HepG2 (cell line): Measurements from ENCODE around the gene LYRM9. TPM values are rescaled to one million over a fixed set of nuclear protein-coding genes. Genes with fewer than 3 reads are reported as not detected.
A peak's percentile ranks its signal among the peaks of the same experiment; 100 is the strongest.

Source experiments
- BHLHE40 ChIP-seq: IDR thresholded peaks from 2 replicates; pipeline ENCODE4 v1.6.1; 2011; ENCODE audit warnings: low read length, improper control_type of control experiment
- FOXP4 ChIP-seq: sonication (generic); formaldehyde crosslinking; IDR thresholded peaks from 2 replicates; pipeline ENCODE4 v1.4.0; 2020; ENCODE audit warnings: missing genetic modification reagents
- GZF1 ChIP-seq: sonication (generic); formaldehyde crosslinking; IDR thresholded peaks from 2 replicates; pipeline ENCODE4 v1.5.1; 2020; ENCODE audit warnings: mild to moderate bottlenecking, missing genetic modification reagents
- MAFK ChIP-seq, 2 experiments: IDR thresholded peaks in 1 of 2; conservative IDR thresholded peaks in 1 of 2; 2 replicates each; pipeline ENCODE4 v1.6.1; 2011; ENCODE audit warnings: improper control_type of control experiment in 2 of 2, low read length in 2 of 2
- REST ChIP-seq, 2 experiments: IDR thresholded peaks; 2 replicates each; pipeline ENCODE4 v1.6.1; 2011 to 2012; ENCODE audit warnings: low read length in 2 of 2, borderline replicate concordance in 1 of 2, low read depth in 1 of 2, mild to moderate bottlenecking in 1 of 2, moderate library complexity in 1 of 2
- RNF2 ChIP-seq: fragments of 450-650 bp; conservative IDR thresholded peaks from 2 replicates; pipeline ENCODE4 v1.6.1; 2016; ENCODE audit warnings: low read depth
- TMF1 ChIP-seq: sonication (generic); formaldehyde crosslinking; IDR thresholded peaks from 2 replicates; pipeline ENCODE4 v1.8.1; 2022; ENCODE audit warnings: low read depth, missing genetic modification reagents
- ZFAT ChIP-seq: sonication (generic); formaldehyde crosslinking; conservative IDR thresholded peaks from 2 replicates; pipeline ENCODE4 v1.8.1; 2023; ENCODE audit warnings: missing genetic modification reagents, inconsistent platforms
- ZFP36 ChIP-seq: fragments of 150-350 bp; IDR thresholded peaks from 2 replicates; pipeline ENCODE4 v1.6.1; 2018; ENCODE audit warnings: borderline replicate concordance, low read length, low read depth; ENCODE audit not compliant: partially characterized antibody
- ZFP91 ChIP-seq: sonication (generic); formaldehyde crosslinking; IDR thresholded peaks from 2 replicates; pipeline ENCODE4 v1.9.0; 2022; ENCODE audit warnings: missing genetic modification reagents, mild to moderate bottlenecking, borderline replicate concordance
- ZGPAT ChIP-seq: IDR thresholded peaks from 2 replicates; pipeline ENCODE4 v1.6.1; 2016; ENCODE audit warnings: mild to moderate bottlenecking
- ZNF230 ChIP-seq: sonication (generic); formaldehyde crosslinking; IDR thresholded peaks from 2 replicates; pipeline ENCODE4 v1.4.0; 2020; ENCODE audit warnings: mild to moderate bottlenecking, missing genetic modification reagents
- ZNF253 ChIP-seq: sonication (generic); formaldehyde crosslinking; IDR thresholded peaks from 2 replicates; pipeline ENCODE4 v1.8.0; 2022; ENCODE audit warnings: mild to moderate bottlenecking, missing genetic modification reagents, borderline replicate concordance
- ZNF292 ChIP-seq: sonication (generic); formaldehyde crosslinking; IDR thresholded peaks from 2 replicates; pipeline ENCODE4 v1.8.1; 2022; ENCODE audit warnings: mild to moderate bottlenecking, low read depth, missing genetic modification reagents, borderline replicate concordance
- ZNF460 ChIP-seq: sonication (generic); formaldehyde crosslinking; IDR thresholded peaks from 2 replicates; pipeline ENCODE4 v1.5.1; 2020; ENCODE audit warnings: missing genetic modification reagents, mild to moderate bottlenecking, borderline replicate concordance
- ZNF564 ChIP-seq: sonication (generic); formaldehyde crosslinking; IDR thresholded peaks from 2 replicates; pipeline ENCODE4 v1.8.1; 2023; ENCODE audit warnings: mild to moderate bottlenecking, missing genetic modification reagents
- ZNF737 ChIP-seq: sonication (generic); formaldehyde crosslinking; IDR thresholded peaks from 2 replicates; pipeline ENCODE4 v1.5.0; 2020; ENCODE audit warnings: missing genetic modification reagents, mild to moderate bottlenecking, borderline replicate concordance
- polyA plus RNA-seq, 8 experiments: library from polyadenylated mRNA; depleted of rRNA in 3 of 8; stranded (reverse) in 7 of 8; unstranded in 1 of 8; fragments of >200 nt; fragmentation: Illumina TruSeq in 4 of 8; extraction: Trizol in 4 of 8; gene quantifications; 2 replicates each; pipeline versions ENCODE4 v1.2.1 to v1.2.3, GENCODE V29; 2011 to 2016; ENCODE audit warnings: low read depth in 4 of 8, missing spikeins in 1 of 8, mixed read lengths in 1 of 8; ENCODE audit not compliant: insufficient read depth in 1 of 8
- total RNA-seq, 5 experiments: library from RNA; depleted of rRNA; stranded (reverse); fragments of >200 nt; fragmentation: Illumina TruSeq; extraction: Trizol; gene quantifications; 2 replicates each; pipeline ENCODE4 v1.2.3, GENCODE V29; 2016; ENCODE audit warnings: low read depth in 1 of 5

The LYRM9 gene
- total and polyA plus RNA-seq, 2 of the 13 experiments (the other 11 are each of a cell fraction or from before 2014, with no cell fraction given), result 0.24 to 0.66 TPM

GRCh38 chr17:27888945-27889344, 4.2 kb downstream of the LYRM9 start (continued):
- TF ChIP-seq REST (IDR thresholded peaks at IDR 0.05; ENCODE audit: borderline replicate concordance in 1 of 2, low read depth in 1 of 2, low read length in 2 of 2) (no peak), FOXP4 (CRISPR knock-in tag) (no peak), ZNF230 (CRISPR knock-in tag) (no peak), ZNF253 (no peak), ZNF737 (CRISPR knock-in tag) (no peak), BHLHE40 (peak; percentile 70), TMF1 (CRISPR knock-in tag) (no peak), ZNF292 (CRISPR knock-in tag) (no peak), ZNF564 (CRISPR knock-in tag) (no peak), ZNF460 (no peak), ZFP91 (CRISPR knock-in tag) (no peak), MAFK (conservative IDR thresholded peaks at IDR 0.05 in 1 of 2, IDR thresholded peaks at IDR 0.05 in 1 of 2; ENCODE audit: low read length in 2 of 2) (no peak), ZGPAT (CRISPR knock-in tag) (no peak), GZF1 (CRISPR knock-in tag) (no peak), ZFAT (CRISPR knock-in tag) (no peak), RNF2 (no peak), ZFP36 (no peak)
